ENCODE measurements around the gene MYBPH.

The MYBPH gene

DNA sequence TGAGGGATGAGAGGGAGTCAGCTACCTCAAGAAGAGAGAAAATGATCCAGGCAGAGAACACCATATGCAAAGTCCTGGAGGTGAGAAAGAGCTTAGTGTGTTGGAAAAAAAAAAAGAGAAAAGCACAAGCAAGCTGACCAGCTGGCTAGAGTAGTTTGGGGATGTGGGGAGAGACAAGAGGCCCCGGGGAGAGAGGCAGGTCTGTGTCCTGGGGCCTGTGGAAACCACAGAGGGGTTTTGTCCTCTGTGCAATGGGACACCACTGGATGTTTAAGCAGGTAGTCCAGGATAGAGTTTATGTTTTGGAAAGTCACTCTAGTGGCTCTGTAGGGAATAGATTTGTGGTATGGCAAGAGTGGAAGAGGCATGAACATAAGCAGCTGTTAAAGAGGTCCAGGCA lies 25.3 kb upstream of the MYBPH start:
- no peak for DNase-seq (ENCODE audit: low spot score)

DNA sequence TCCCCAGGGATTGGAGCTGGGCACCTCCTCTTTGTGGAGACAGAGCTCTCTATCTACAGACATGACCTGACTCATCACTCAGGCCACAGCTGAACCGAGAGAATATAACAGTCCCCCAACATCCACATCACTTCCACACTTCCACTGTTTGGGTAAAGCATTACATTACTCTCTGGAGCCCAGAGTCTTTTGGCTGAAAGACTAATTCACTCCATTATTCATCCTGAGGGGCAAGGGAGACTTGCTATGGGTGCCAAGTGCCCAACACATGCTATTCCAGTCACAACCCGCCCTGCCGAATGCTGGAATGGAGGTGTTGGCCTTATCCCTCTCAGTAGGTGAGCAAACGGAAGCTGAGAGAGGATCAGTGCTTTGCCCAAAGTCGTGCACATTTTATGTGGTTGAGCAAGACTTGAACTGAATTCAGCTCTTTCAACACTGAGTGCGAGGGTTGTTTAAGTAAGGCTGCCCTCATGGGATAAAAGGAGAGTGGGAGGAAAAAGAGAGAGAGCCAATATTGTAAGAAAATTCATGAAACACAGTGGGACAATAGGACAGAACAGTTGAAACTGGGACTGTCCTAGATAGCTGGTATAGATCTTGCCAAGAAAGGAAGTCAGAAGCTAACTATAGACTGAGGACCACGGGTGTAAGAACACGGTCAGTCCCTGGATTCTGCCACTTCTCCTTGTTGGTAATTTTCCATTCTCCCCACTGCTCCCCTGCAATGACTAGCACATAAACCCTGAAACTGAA lies 24.4 kb upstream of the MYBPH start:
- no peak for DNase-seq (ENCODE audit: low spot score)

DNA sequence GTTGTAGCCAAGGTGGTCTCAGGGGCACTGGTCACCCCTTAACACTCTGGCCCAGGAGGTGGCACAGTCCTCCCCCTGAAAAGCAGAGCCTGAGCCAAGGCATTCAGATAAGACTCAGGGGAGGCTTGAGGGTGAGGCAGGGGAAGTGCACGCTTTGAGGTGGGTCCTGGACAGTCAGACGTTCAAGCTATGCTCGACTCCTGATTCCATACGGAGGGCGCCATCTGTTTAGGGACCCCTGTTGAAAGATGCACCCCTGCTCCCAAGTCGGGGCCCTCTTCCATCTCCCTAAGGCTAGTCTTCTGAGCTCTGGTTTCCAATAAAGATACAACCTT lies 23.8 kb upstream of the MYBPH start:
- DNase-seq (ENCODE audit: low spot score), result no peak

DNA sequence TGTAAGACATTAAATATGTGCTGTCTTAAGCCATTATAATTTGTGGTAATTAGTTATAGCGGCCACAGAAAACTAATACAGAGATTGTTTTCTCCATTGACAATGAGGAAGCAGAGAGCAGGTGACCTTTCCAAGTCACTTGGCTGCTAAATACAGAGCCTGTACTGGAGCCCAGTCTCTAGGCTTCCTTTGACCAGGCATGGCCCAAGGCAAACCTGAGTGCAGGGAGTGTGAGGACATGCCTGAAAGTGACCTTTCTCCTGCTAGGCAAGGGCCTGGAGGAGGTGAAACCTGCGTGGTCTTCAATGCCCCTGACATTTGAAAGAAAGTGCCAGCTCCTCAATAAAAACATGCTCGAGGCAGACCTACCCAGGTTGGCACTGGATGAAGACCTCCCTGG lies 23.4 kb upstream of the MYBPH start:
- no peak for DNase-seq (ENCODE audit: low spot score)

DNA sequence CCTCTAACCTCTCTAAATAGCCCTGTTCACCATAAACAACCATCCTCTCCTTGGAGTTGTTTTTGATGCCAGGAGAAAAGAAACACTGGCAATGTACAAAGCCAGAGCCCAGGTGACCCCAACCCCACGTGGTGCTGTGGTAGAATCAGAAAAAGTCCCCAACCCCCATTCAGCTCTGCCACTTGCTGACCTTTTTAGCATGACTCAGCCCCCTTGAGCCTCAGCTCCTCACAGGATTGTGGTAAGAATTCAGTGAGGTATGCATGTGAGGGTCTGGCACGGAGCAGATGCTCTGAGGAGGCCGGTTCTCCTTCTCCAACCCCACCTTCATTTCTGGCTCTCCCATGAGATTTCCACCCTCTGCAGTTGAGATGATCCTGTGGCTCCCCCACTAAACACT lies 22.0 kb upstream of the MYBPH start:
- peak; percentile 74 for DNase-seq (ENCODE audit: low spot score)

DNA sequence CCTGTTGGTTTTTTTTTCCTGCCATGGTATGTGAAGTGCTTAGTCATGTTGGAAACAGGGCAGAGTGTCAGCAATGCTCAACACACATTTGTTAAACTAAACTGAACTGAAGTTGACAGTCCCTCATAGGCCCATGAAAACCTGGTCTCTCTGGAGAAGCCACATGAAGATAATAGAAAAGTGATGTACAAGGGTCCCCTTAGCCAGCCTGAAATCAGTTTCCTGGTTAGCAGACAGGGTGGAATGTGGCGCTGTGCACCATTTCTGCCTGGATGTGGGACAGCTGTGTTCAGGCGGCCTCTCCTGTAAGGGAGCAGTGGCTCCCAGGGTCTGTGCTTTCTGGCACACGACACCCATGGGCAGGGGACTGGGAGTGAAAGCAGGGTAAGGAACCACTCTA lies 20.7 kb upstream of the MYBPH start:
- DNase-seq (ENCODE audit: low spot score), result no peak

DNA sequence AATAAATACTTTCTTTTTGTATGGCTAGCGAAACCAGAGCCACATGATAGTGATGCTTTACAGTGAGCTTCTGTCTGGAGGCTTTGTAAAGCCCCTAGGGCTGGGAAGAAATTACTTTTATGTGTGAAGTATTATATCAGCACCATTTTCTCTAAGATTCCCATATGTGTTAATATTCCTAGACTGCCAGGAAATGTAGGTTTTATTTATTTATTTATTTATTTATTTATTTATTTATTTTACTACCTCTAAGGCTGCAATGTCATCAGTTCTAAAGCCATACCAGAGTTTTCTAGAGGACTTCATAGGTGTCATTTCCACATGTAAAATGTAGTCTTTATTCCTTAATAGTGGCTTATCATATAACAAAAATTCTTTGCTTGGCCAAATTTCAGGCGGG lies 15.3 kb upstream of the MYBPH start:
- no peak for DNase-seq (ENCODE audit: low spot score)

DNA sequence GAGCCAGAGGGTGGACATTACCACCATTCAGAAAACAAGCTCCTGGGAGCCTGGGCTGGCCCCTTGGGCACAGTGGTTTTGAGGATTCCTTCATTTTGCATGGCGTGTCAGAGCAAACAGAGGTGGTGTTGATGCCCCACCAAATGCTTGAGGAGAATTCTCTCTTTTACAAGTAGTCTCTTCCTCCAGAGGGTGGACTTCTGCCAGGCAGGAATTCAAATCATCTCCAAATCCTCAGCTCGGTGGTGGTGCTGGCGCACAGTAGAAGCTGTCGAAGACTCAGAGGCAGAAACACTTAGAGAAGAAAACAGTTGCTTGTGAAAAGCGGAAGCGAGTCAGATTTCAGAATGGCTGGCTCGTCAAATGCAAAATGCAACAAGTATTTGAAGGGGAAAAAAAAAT lies 14.3 kb upstream of the MYBPH start:
- no peak for DNase-seq (ENCODE audit: low spot score)

DNA sequence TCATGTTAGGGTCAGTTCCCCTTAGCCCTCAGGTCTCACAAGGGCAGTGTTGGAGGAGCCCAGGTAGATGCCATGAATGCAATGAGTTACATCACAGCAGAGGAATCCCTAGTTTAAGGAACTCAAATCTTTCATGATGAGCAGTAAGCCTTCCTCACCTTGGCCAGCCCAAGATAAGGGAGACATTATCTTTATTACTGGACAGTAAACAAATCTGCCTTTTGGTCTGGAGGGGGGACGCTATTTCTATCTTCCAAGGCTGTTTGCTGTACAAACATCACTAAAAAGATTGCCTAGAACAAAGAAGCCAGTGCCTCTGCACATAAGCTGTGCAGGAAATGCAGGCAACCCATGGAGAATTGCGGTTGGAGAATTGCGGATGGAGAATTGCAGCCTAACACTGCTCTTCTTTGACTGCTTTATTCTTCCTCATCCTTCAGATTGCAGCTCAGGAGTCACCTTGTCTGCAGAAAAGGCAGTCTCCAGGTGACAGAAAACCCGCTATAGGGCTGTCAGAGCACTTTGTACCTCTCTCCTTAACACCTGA lies 13.1 kb upstream of the MYBPH start:
- no peak for DNase-seq (ENCODE audit: low spot score)

DNA sequence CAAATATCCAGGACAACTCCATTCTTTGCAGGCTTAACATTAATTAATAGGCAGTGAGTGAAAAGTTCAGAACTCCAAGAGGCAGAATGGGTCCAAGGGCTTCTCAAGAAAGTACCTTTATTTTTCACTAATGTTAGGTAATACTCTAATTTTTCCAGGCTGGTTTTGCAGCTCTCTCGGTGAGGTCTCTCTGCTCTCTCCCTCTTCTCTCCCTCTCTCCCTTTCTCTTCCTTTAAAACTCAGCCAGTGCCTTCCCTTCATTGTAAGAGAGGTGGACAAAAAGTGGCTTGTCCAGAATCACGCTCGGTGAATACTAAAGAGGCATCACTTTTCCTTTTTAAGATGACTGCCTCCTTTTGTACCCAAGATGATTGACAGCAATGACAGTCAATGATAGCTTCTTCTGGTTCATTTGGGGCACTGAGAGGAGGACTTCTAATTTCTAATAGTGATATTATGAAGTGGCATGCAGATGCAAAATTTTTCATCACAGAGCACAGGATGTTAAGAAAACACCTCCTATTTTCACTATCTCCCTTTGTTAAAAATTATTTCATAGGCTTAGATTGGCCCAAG lies 12.2 kb upstream of the MYBPH start:
- DNase-seq (ENCODE audit: low spot score), result no peak

DNA sequence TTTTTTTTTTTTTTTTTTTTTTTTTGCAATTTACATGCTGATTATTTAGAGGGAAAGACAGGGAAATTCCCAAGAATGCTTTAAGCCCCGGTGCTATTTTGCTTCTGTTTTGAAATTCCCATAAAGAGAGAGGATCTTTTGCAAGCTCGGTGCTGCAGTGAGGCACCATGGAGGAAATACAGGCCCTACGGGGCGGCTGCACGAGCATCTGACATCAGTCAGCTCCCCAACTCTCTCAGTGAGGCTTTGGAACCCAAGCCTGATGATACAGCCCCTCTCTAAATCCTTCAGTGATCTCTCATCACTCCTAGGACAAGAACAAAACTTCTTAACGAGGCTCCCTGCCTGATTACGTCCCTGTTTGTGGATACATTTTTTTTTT lies 11.7 kb upstream of the MYBPH start:
- no peak for DNase-seq (ENCODE audit: low spot score)

DNA sequence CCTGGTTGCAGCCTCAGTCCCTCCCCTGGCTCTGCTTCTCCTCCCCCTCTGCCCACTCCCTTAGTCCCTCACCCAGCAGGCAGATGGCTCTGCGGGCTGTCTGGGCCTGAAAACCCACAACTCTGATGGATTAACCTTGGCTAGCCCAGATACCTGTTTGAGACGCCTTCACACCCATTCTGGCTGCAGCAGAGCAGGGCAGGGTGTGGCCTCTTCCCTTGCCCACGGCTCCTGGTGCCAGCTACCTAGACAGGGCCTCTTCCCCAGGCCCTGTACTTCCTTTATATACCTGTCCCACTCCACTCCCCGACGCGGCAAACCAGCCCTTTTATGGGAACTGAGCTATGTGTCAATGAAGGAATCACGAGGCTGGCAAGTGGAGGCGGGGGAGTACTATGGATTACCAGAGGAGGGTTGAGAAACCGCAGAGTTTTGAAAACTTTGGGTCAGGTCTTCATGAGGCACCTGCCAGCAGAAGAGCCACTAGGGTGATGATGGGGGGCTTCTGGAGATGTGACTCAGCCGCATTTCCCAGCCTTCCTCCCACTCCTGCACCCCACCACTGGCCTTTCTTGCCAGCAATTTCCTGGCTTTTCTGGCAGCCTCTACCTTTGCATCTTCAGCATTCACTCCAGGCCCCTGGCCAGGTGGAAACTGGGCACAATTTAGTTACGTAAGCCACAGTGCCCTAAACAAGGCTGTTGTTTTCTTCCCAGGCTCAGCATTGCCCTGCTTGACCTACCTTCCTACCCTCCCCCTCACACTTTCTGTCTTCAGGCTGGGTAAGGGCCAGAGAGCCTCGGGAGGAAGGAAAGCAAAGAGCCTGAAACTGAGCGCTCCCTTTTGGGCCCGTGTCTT lies 11.0 kb upstream of the MYBPH start, which contains the start of gene CHI3L1:
TSS of gene CHI3L1 (minus strand) at position 259 of the 858 bp plus-strand sequence. CDS start at position 178, 81 bp downstream.
- peak; percentile 6 for DNase-seq (ENCODE audit: low spot score)

DNA sequence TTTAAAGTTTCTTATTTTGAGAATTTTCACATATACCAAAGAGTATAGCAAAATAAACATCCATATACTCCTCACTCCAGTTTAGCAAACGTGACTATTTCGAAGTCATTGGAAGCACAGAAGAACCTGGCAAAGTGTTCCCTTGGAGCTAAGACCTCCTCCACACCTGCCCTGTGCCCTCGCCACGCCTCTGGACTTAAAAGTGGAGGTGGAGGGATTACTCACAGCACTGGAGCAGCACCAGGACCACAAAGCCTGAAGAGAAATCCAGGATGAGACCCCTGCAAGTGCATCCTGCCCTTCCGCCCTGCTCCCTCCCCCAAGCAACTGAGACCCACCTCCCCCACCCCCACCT lies 10.4 kb upstream of the MYBPH start:
- DNase-seq (ENCODE audit: low spot score), result no peak

DNA sequence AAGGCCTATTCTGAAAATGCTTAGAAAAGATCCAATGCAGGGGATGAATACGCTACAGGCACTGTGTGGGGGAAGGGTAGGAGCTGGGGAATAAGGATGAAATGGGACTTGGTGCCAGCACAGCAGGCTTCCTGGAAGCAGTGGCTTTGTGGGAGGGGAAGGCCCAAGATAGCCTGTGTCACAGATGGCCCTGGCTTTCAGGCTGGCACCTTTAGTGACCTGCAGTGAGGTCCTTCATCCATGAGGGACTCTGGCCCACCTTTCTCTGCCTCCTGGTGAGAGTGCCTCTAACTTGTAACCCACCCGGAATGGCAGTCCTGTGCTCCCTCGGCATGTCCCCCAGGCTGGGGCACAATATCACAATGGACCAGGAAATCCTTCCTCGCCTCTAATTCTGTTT lies 10.0 kb upstream of the MYBPH start:
- DNase-seq (ENCODE audit: low spot score), result no peak

DNA sequence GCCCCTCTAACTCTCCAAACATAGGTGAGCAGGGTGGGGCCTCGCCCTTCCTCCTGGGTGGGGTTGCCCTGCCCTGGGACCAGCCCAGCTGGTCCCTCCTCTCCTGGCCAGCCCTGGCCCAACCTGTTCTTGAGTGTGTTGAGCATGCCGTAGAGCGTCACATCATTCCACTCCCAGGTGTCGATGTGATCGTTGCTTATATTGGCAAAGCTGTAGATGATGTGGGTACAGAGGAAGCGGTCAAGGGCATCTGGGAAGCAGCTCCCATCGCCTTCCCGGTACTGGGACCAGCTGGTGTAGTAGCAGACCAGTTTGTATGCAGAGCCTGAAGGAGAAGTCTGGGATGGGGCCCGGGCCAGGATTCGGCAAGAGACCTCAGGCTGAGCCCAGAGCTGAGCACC lies 9.4 kb upstream of the MYBPH start:
- DNase-seq (ENCODE audit: low spot score), result no peak

DNA sequence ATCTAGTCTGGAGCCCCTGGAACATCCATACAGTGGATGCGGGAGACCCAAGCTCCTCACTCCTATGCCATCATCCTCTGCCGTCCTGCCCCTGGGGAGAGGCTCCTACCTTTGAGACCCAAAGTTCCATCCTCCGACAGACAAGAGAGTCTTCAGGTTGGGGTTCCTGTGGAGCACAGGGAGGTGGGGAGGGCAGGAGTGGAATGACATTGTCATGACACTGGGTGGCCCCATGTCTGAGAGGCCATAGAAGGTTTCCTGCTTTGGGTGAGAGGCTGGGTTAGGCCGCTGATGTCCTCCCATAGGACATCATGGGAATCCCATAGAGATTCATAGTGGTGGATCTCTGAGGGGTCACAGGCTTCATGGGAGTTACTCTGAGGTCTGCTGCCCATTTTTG lies 8.8 kb upstream of the MYBPH start:
- DNase-seq (ENCODE audit: low spot score), result no peak

DNA sequence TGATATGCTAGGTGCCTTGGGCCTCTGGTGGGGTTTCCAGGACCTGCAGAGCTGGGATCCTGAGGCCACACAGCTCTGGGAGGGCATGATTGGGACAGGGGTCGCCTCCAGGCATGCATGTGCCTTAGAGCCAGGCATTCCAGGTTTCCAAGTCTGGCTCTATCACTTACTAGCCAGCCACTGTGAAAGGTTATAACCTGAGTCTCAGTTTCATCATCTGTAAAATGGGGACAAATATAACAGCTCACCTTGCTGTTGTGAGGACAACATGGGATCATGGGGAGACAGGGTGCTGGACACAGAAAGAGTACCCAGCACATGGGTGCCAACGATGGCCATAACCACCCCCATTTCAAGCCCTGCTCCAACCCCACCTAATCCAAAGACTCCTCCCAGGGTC lies 8.2 kb upstream of the MYBPH start:
- DNase-seq (ENCODE audit: low spot score), result no peak

DNA sequence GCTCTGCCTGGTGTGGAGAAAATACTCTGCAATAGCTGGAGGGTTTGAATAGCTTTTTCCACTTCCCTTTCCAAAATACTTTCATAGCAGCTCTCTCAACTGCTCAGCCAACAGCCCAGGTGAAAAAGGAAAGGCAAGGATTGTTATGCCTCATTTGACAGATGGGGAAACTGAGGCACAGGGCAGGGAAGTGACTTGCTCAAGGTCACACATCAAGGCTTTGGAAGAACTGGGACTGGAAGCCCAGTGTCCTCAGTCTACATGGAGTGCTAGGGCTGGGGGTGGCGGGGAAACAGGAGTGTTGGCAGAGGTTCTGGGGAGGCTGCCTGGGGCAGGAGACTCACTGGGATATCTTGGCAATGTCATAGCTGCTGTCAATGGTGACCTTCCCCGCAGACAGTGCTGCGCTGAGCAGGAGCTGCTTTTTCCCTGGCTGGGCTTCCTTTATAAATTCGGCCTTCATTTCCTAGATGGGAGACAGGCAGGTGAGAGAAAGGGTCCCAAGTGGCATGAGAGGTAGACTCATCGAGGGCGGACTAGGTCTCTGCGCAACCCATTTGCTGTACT lies 6.8 kb upstream of the MYBPH start:
- DNase-seq (ENCODE audit: low spot score), result no peak

DNA sequence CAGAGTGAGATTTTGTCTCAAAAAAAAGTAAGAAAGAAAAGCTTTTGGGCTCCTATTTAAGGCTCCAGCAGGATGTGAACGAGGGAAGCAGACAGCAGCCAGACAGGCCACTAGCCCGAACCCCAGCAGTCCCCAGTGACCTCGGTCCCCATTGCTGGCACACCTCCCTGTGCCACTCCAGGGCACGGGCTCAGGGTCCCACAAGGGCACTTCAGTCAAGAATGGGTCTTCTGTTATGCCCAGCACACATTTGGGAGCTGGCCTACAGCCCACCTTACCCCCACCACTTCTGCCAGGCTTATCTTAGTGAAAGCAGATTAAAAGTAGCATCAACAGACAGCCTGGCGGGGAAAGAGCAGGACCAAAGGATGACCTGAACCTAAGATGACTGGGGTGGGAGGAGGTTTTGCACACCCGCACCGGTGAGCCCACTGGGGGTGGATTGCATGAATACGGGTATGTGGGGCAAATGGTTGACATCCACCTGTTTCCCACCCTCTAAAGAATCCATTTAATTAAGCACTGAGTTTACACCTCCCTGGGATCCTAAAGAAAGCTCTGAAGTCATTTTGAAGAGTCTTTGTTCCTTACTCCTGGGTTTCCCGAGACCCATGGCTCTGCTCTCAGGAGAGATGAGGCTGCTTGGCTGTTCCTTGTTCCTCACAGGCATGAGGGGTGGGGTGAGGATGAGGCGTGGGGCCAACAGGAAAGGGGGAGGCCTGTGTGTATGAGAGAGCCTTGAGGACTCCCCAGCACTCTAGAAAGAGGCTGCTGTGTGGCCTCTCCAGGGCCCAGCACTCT lies 6.2 kb upstream of the MYBPH start:
- no peak for DNase-seq (ENCODE audit: low spot score)

DNA sequence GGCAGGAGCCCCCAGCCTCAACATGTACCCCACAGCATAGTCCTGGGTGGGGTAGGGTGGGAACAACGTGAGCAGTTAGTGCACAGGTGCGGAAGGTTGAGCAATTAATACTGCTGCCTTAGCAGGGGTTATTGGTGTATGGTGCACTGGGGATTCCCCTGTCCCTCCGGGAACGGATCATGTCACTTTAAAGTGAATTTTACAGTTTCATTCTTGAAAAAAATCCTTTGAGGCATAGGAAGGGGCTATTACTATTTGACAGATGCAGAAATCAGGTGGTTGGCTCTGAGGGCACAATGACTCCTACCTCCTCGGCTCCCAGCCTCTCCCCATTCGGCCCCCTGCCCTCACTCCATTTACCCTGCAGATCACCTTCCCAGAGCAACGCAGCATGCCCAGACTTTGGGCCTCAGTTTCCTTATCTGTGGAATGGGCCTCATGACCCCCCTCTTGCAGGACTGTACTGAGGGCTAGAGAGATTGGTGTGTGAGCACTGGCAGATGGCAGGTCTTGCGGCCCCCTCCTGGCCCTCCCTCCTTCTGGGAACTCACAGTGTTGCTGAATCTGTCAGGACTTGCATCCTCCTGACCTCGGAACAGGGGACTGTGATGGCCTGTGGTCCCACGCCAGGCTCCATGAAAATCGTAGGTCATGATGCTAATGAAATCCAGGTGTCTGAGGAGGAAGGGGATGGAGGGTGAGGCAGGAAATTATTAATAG lies 5.1 kb upstream of the MYBPH start:
- no peak for DNase-seq (ENCODE audit: low spot score)

DNA sequence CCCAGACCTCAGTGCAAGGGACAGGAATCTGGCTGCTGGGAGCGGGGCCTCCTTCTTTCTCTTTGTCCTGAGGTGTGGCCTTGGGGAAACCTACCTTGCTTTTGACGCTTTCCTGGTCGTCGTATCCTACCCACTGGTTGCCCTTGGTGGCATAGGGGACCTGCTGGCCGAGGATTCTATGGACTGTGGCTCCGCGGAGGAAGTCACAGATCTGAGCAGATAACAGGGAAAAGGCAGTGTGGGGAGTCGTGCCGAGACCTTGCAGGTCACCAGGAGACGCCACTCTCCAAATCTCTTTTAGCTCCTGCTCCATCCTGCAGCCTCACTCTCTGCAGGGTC lies 4.0 kb upstream of the MYBPH start:
- no peak for DNase-seq (ENCODE audit: low spot score)
